DMS153 treated with DMSO at 0.1 percent for 48 hours (cell line): ENCODE results near the gene CLEC20A.

Source experiments
- DNase-seq: peaks from one replicate; lab custom pipeline; 2025; ENCODE audit not compliant: unreplicated experiment; lab: John Stamatoyannopoulos, UW

Gene CLEC20A

GRCh38 chr1:178477841-178478240, 18.9 kb downstream of the CLEC20A start:
- DNase-seq, result no peak

GRCh38 chr1:178477373-178477772, 19.4 kb downstream of the CLEC20A start:
- DNase-seq, result no peak

GRCh38 chr1:178472531-178472930, 24.2 kb downstream of the CLEC20A start:
- no peak for DNase-seq

- no peak for DNase-seq
These were observed 26.3 kb downstream of the CLEC20A start for GRCh38 chr1:178470411-178470960.

GRCh38 chr1:178467837-178468236, 28.9 kb downstream of the CLEC20A start:
- DNase-seq, result no peak

- no peak for DNase-seq
These were observed 31.8 kb downstream of the CLEC20A start for GRCh38 chr1:178465011-178465410.

GRCh38 chr1:178464566-178464965, 32.2 kb downstream of the CLEC20A start:
- DNase-seq, result no peak

GRCh38 chr1:178464141-178464540, 32.6 kb downstream of the CLEC20A start:
- DNase-seq, result no peak

GRCh38 chr1:178461701-178462100, 35.1 kb downstream of the CLEC20A start:
- no peak for DNase-seq

GRCh38 chr1:178461104-178461503, 35.7 kb downstream of the CLEC20A start:
- DNase-seq, result no peak

GRCh38 chr1:178458203-178458602, 38.6 kb downstream of the CLEC20A start:
- DNase-seq, result no peak

- no peak for DNase-seq
These were observed 39.1 kb downstream of the CLEC20A start for GRCh38 chr1:178457651-178458050.

- DNase-seq, result no peak
These were observed 40.3 kb downstream of the CLEC20A start for GRCh38 chr1:178456472-178456871.

- DNase-seq, result no peak
These were observed 44.8 kb downstream of the CLEC20A start for GRCh38 chr1:178452013-178452412.

- no peak for DNase-seq
These were observed 45.2 kb downstream of the CLEC20A start for GRCh38 chr1:178451529-178451928.

- DNase-seq, result no peak
These were observed 45.9 kb downstream of the CLEC20A start for GRCh38 chr1:178450871-178451270.

GRCh38 chr1:178442925-178443324, 53.8 kb downstream of the CLEC20A start:
- DNase-seq, result no peak

- DNase-seq, result no peak
These were observed 58.3 kb downstream of the CLEC20A start for GRCh38 chr1:178438432-178438831.

- no peak for DNase-seq
These were observed 59.9 kb downstream of the CLEC20A start for GRCh38 chr1:178436899-178437298.

GRCh38 chr1:178434899-178435435, 61.8 kb downstream of the CLEC20A start:
- no peak for DNase-seq

GRCh38 chr1:178434360-178434759, 62.4 kb downstream of the CLEC20A start:
- no peak for DNase-seq
